ENCODE results near the gene TMEM33.

Gene TMEM33

DNA sequence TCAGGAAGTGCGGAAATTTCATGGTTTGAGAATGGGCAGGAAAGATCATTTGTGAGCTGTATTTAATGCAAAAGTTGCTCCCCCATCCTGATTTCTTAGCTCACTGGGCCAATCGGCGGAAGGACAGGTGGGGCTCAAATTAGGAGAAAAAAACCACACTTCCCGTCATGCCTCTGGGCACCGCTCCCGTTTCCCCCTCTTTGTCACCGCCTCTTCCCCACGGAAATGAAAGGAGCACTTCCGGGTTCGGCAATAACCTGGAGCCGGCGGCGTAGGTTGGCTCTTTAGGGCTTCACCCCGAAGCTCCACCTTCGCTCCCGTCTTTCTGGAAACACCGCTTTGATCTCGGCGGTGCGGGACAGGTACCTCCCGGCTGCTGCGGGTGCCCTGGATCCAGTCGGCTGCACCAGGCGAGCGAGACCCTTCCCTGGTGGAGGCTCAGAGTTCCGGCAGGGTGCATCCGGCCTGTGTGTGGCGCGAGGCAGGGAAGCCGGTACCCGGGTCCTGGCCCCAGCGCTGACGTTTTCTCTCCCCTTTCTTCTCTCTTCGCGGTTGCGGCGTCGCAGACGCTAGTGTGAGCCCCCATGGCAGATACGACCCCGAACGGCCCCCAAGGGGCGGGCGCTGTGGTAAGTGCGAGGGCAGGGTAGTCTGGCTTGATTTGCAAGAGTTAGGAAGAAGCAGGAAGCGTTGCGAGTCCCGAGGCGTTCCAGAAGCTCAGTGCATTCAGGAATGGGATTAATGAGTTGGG lies at the start of gene TMEM33:
Gene TMEM33, plus strand, starts transcription at position 529 of the 751 bp plus-strand sequence. Its CDS starts 56 bp downstream, at position 585.
- H3K4me3 ChIP-seq (ENCODE audit: low read depth, low read length): peak within 1 kb of the TSS; percentile 90

DNA sequence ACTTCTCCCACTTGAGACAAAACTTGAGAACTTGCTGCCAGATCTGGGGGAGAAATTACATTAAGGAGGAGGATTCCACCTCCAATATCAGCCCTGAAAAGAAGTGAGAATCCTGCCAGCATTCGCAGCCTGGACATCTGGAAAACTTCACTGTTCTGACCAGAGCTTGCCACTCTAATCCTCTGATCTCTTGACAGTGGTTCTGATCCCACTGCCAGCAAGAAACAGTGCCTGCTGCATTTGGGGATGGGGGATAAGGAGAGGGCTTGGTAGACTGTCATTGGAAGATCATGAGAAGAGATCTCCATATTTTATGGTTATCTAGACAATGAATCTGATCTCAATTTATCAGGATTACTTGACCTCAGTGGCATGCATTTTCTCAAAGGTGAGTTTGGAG lies 49.8 kb upstream of the TMEM33 start:
- no peaks in the 10 kb centered on the region for H3K27me3 ChIP-seq (ENCODE audit: insufficient read depth, low read depth, severe bottlenecking)
- no peak for TF ChIP-seq CTCF (IDR thresholded peaks at IDR 0.05; ENCODE audit: low read depth, low read length)
- H3K9me3 ChIP-seq (ENCODE audit: severe bottlenecking): no peaks in the 10 kb centered on the region
- no peak overlapping the region for H3K4me3 ChIP-seq (ENCODE audit: low read depth, low read length)
- no peak for DNase-seq
- no peaks in the 10 kb centered on the region for H3K36me3 ChIP-seq
- no peak overlapping the region for H3K27ac ChIP-seq

More for the DNA sequence above, at the start of gene TMEM33:
- peak within 1 kb of the TSS; percentile 91 for H3K27ac ChIP-seq
- no peaks in the 10 kb centered on the region for H3K9me3 ChIP-seq (ENCODE audit: severe bottlenecking)
- peak; percentile 91 for DNase-seq
- H3K27me3 ChIP-seq (ENCODE audit: insufficient read depth, low read depth, severe bottlenecking): no peaks in the 10 kb centered on the region
- TF ChIP-seq CTCF (IDR thresholded peaks at IDR 0.05; ENCODE audit: low read depth, low read length): no peak
- peaks cover 32% of the 10 kb centered on the region for H3K36me3 ChIP-seq

- no peak for DNase-seq
- Histone ChIP-seq H3K4me3 (ENCODE audit: low read depth, low read length) (no peak overlapping the region), H3K27me3 (ENCODE audit: insufficient read depth, low read depth, severe bottlenecking) (no peaks in the 10 kb centered on the region), H3K9me3 (ENCODE audit: severe bottlenecking) (no peaks in the 10 kb centered on the region), H3K27ac (no peak overlapping the region), H3K36me3 (no peaks in the 10 kb centered on the region)
- no peak for TF ChIP-seq CTCF (IDR thresholded peaks at IDR 0.05; ENCODE audit: low read depth, low read length)
These were observed 48.0 kb upstream of the TMEM33 start for GRCh38 chr4:41887277-41887676.

DNA sequence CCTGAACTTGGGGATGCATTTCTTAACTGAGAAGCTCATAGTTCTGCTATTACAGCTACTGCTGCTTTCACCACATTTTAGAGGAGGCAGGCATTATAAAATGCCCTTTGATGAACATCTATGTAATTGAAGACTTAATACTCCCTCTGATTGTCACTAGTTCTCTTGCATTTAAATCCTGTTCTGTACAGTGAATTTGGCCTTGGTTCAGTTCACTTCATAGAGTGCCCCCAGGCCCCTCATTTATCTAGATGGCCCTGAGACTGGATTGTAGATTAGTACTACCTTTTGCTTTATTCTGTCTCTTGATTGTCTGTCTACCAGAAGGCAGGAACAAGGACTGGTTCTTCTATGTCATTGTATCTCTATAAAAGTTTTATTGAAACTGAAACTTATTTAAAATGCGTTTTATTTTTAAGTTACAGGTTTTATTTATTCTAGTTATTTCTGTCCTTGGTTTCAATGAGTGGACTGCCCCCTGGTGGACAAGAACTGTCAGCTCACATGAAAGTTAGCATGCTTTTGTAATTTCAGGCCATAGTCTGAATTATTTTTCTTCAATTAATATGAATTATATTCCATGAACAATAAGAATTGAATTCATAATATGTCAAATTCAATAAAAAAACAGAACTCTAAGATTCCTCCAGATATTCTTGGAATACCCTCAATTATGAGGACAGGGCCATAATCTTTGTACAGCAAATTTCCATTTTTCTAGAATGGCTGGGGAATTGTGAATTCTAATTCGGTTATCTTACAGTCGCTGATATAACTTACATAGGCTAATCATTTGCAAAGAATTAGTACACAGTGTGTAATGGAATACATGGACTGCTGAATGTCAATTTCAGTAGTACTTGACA lies 47.2 kb upstream of the TMEM33 start:
- no peaks in the 10 kb centered on the region for H3K36me3 ChIP-seq
- H3K27me3 ChIP-seq (ENCODE audit: insufficient read depth, low read depth, severe bottlenecking): no peaks in the 10 kb centered on the region
- DNase-seq: peak; percentile 27
- TF ChIP-seq CTCF (IDR thresholded peaks at IDR 0.05; ENCODE audit: low read depth, low read length): peak; percentile 51
- no peak overlapping the region for H3K4me3 ChIP-seq (ENCODE audit: low read depth, low read length)
- H3K9me3 ChIP-seq (ENCODE audit: severe bottlenecking): no peaks in the 10 kb centered on the region
- no peak overlapping the region for H3K27ac ChIP-seq

DNA sequence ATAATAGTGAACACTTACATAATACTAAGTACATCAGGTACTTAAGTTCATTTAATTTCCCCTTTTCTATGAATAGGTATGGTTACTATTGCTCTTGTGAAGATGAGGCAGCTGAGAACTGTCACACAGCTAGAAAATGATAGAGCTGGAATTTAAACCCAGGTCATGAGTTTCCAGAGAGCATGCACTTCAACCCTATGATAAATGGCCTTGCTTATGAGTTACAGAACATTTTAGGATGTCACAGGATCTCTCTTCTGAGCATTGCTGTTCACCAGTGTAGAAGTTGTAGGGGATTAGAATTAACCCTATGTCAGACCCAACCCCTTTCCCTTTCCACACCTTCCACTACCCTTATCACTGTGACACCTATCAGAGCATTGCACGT lies 46.5 kb upstream of the TMEM33 start:
- Histone ChIP-seq H3K4me3 (ENCODE audit: low read depth, low read length) (no peak overlapping the region), H3K9me3 (ENCODE audit: severe bottlenecking) (no peaks in the 10 kb centered on the region), H3K27ac (no peak overlapping the region), H3K36me3 (no peaks in the 10 kb centered on the region), H3K27me3 (ENCODE audit: insufficient read depth, low read depth, severe bottlenecking) (no peaks in the 10 kb centered on the region)
- TF ChIP-seq CTCF (IDR thresholded peaks at IDR 0.05; ENCODE audit: low read depth, low read length): no peak
- no peak for DNase-seq
